Activated naive CD8-positive, alpha-beta T cell treated with anti-CD3 and anti-CD28 coated beads, Interleukin-2, amount 50 U/mL, for 24 hours (primary cell): ENCODE data around the gene DGKE.

Experiments used
- ATAC-seq: fragments of 150-1000 bp; cut with Tn5 transposase; one replicate; pipeline ENCODE4 v1.10.0; 2021
- DNase-seq: peaks from one replicate; pipeline ENCODE4 v3.0.0; 2021
- H3K27ac Mint-ChIP-seq: one replicate; pipeline ENCODE4 v1.8.0; 2021; ENCODE audit warnings: mild to moderate bottlenecking, mixed read lengths
- H3K27me3 Mint-ChIP-seq: one replicate; pipeline ENCODE4 v1.8.0; 2021; ENCODE audit warnings: mixed read lengths
- H3K36me3 Mint-ChIP-seq: one replicate; pipeline ENCODE4 v1.8.0; 2021; ENCODE audit warnings: low read depth, mixed read lengths
- H3K4me1 Mint-ChIP-seq: one replicate; pipeline ENCODE4 v1.8.0; 2021; ENCODE audit warnings: mixed read lengths
- H3K4me3 Mint-ChIP-seq: one replicate; pipeline ENCODE4 v1.8.0; 2021; ENCODE audit warnings: mild to moderate bottlenecking, moderate library complexity, mixed read lengths
- H3K9me3 Mint-ChIP-seq: one replicate; pipeline ENCODE4 v1.8.0; 2021; ENCODE audit warnings: mixed read lengths

The DGKE gene

GRCh38 chr17:56833809-56834379 is at the start of gene DGKE, which contains the start of gene C17orf67:
Gene DGKE (plus strand): TSS chr17:56834151. CDS start chr17:56834796, 645 bp downstream.
Gene C17orf67 (minus strand): TSS chr17:56833920. CDS start chr17:56815810, 18,110 bp downstream.
- H3K27me3 Mint-ChIP-seq = no peaks in the 10 kb centered on the region
- H3K4me1 Mint-ChIP-seq = peaks cover 58% of the 10 kb centered on the region
- H3K9me3 Mint-ChIP-seq = no peaks in the 10 kb centered on the region
- H3K36me3 Mint-ChIP-seq = peaks cover 20% of the 10 kb centered on the region
- ATAC-seq (peak; percentile 85), DNase-seq (peak; percentile 99)
- peak within 1 kb of the TSS; percentile 81 for H3K27ac Mint-ChIP-seq
- peak within 1 kb of the TSS; percentile 87 for H3K4me3 Mint-ChIP-seq

GRCh38 chr17:56785405-56785804 is 48.5 kb upstream of the DGKE start:
- Mint-ChIP-seq H3K27me3 (peaks cover 5% of the 10 kb centered on the region), H3K9me3 (no peaks in the 10 kb centered on the region), H3K27ac (peak overlapping the region; percentile 4), H3K36me3 (peaks cover 5% of the 10 kb centered on the region), H3K4me1 (peaks cover 47% of the 10 kb centered on the region), H3K4me3 (no peak overlapping the region)
- no peak for DNase-seq
- no peak for ATAC-seq

DNA sequence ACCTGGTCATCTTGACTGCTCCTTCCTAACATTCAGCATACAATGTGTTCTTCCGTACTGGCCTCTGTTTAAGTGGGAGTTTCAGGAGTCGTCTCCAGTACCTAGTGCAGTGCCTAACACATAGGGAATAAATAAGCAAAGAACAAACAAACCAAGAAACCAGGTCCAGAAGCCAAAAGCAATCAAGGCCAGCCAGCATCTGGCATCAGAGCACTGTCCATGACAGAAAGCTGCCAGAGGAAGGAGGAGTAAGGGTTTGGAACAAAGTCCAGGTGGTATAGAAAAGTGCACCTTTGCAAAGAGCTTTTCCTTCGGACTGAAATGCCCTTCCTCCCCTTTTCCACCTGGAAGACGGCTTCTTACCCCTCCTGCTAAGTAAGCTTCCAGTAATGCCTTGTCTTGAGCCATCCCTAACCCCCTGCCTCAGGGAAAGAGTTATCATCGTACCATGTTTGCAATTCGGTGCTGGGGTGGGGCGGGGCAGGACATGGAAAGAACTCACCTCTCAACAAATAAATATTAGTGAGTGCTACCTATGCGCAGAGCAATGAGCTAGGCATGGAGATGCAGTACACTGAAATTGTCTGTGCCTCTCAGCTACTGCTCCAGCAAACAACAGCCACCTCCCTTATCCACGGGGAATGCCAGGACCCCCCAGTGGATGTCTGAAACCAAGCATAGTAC is 47.8 kb upstream of the DGKE start:
- ATAC-seq = no peak
- no peak for DNase-seq
- H3K27me3 Mint-ChIP-seq = peaks cover 5% of the 10 kb centered on the region
- H3K36me3 Mint-ChIP-seq = peaks cover 5% of the 10 kb centered on the region
- peaks cover 40% of the 10 kb centered on the region for H3K4me1 Mint-ChIP-seq
- H3K27ac Mint-ChIP-seq = peak overlapping the region; percentile 93
- no peaks in the 10 kb centered on the region for H3K9me3 Mint-ChIP-seq
- peak overlapping the region; percentile 60 for H3K4me3 Mint-ChIP-seq

DNA sequence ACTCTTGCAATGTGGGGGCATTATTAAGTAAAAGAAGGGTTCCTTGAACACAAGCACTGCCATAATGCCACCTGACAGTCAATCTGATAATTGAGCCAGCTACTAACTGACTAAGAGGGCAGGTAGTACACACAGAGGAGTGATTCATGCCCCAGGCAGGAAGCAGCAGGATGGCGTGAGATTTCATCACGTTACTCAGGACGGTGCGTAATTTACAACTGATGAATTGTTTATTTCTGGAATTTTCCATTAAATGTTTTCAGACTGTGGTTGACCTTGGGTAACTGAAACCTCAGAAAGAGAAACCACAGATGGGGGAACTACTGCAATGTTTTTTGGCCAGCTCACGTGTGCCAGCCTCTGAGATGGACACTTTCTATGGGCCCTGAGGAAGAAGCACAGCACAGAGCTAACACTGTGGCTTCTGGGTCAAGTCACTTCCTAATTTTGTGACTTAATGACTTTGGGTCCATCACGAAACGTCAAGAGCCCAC is 46.9 kb upstream of the DGKE start:
- peak; percentile 98 for ATAC-seq

DNA sequence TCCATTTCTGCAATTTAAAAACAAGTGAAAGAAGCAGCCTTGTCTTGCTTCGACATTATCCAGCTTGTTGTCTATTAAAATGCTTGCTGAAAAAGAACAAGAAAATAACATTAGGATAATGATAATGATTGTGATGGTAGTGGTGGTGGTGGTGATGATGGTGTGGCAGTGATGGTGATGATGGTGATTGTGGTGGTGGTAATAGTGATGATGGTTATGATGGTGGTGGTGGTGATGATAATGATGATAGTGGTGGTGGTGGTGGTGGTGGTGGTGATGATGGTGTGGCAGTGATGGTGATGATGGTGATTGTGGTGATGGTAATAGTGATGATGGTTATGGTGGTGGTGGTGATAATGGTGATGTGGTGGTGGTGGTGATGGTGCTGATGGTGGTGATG is 41.7 kb upstream of the DGKE start:
- Mint-ChIP-seq H3K4me1 (peaks cover 10% of the 10 kb centered on the region), H3K9me3 (peaks cover 9% of the 10 kb centered on the region), H3K4me3 (no peak overlapping the region), H3K27me3 (no peaks in the 10 kb centered on the region), H3K27ac (peak overlapping the region; percentile 63), H3K36me3 (peaks cover 6% of the 10 kb centered on the region)
- ATAC-seq (no peak), DNase-seq (no peak)

More for the DNA sequence above, 46.9 kb upstream of the DGKE start:
- Mint-ChIP-seq H3K9me3 (peaks cover under 1% of the 10 kb centered on the region), H3K4me3 (peak overlapping the region; percentile 60), H3K36me3 (peaks cover 5% of the 10 kb centered on the region), H3K27ac (peak overlapping the region; percentile 93), H3K27me3 (peaks cover 3% of the 10 kb centered on the region), H3K4me1 (peaks cover 38% of the 10 kb centered on the region)
- DNase-seq = peak; percentile 57

DNA sequence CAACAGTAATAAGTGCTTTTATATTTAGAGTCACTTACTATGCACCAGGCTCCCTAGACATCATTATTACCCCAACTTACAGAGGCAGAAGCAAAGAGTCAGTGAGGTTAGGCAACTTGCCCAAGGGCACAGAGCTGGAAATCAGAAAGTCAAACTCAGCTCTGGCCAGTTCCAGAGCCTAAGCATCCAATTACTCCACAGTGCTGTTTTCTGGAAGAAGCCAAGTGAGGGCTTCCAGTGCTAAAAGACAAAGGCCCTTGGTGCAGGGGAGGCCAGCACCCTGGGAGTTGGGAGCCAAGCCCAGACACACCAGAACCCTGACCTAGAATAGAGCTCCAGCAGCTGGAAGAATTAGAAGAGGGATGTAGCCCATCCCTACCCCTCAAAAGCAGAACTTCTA is 40.4 kb upstream of the DGKE start:
- H3K27ac Mint-ChIP-seq = no peak overlapping the region
- no peaks in the 10 kb centered on the region for H3K27me3 Mint-ChIP-seq
- H3K4me1 Mint-ChIP-seq = peaks cover 1% of the 10 kb centered on the region
- no peak overlapping the region for H3K4me3 Mint-ChIP-seq
- DNase-seq = no peak
- H3K9me3 Mint-ChIP-seq = peaks cover 9% of the 10 kb centered on the region
- peaks cover 6% of the 10 kb centered on the region for H3K36me3 Mint-ChIP-seq
- no peak for ATAC-seq

DNA sequence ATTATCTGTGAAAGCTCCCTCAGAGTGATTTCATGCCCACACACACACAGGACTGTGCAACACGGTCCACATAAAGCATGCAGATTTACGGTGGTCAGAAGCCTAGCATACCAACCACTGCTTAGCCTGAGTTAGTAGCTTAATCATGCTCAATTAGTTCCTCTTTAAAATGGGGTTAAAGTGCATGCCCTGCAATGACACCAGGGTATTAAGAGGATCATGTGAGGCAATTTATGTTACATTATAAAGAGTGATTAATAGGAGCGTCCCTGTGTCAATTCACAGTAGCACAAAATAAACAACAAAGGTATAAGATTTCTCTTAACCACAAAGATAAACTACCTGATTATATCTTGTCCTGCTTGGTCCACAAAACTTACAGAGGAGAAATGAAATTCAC is 40.0 kb upstream of the DGKE start:
- Mint-ChIP-seq H3K4me3 (no peak overlapping the region), H3K36me3 (peaks cover 6% of the 10 kb centered on the region), H3K9me3 (peaks cover 9% of the 10 kb centered on the region), H3K27ac (no peak overlapping the region), H3K4me1 (peaks cover 1% of the 10 kb centered on the region), H3K27me3 (no peaks in the 10 kb centered on the region)
- ATAC-seq (no peak), DNase-seq (no peak)

DNA sequence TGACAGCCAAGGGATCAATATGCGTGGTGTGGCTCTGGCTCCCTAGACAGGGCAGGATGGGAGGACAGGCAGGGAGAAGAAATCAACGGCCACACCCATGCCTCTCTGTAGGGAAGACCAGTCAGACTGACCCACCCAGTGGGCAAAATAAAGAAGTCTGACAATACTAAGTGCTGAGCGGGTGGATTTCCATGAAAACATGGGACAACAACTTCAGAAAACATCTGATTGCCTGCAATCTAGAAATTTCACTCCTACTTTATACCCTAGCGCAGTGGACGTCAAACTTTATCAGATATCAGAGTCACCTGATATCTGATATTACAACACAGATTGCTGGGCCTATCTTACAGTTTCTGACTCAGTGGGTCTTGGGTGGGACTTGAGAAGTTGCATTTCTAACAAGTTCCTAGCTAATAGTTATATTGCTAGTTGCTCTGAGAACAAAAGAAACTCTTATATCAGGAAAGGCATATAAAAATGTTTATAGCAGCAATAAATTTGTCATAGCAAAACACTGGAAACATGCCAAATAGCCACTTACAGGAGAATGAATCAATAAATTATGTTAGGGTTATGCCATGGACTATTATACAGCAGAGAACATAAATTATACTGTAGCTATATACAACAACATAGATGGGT is 38.6 kb upstream of the DGKE start:
- peaks cover 9% of the 10 kb centered on the region for H3K9me3 Mint-ChIP-seq
- H3K27me3 Mint-ChIP-seq = no peaks in the 10 kb centered on the region
- H3K27ac Mint-ChIP-seq = no peak overlapping the region
- no peak for ATAC-seq
- DNase-seq = no peak
- peaks cover 6% of the 10 kb centered on the region for H3K36me3 Mint-ChIP-seq
- no peak overlapping the region for H3K4me3 Mint-ChIP-seq
- H3K4me1 Mint-ChIP-seq = peaks cover 1% of the 10 kb centered on the region

GRCh38 chr17:56796536-56796935 is 37.4 kb upstream of the DGKE start:
- no peak overlapping the region for H3K4me3 Mint-ChIP-seq
- H3K36me3 Mint-ChIP-seq = peaks cover 6% of the 10 kb centered on the region
- no peaks in the 10 kb centered on the region for H3K27me3 Mint-ChIP-seq
- H3K9me3 Mint-ChIP-seq = peaks cover 9% of the 10 kb centered on the region
- DNase-seq = no peak
- ATAC-seq = no peak
- peaks cover 1% of the 10 kb centered on the region for H3K4me1 Mint-ChIP-seq
- no peak overlapping the region for H3K27ac Mint-ChIP-seq

- H3K9me3 Mint-ChIP-seq = no peaks in the 10 kb centered on the region
- DNase-seq = no peak
- ATAC-seq = no peak
- H3K27me3 Mint-ChIP-seq = no peaks in the 10 kb centered on the region
- H3K27ac Mint-ChIP-seq = no peak overlapping the region
- no peaks in the 10 kb centered on the region for H3K36me3 Mint-ChIP-seq
- H3K4me1 Mint-ChIP-seq = no peaks in the 10 kb centered on the region
- H3K4me3 Mint-ChIP-seq = no peak overlapping the region
Measured at GRCh38 chr17:56798916-56799315, 35.0 kb upstream of the DGKE start.

- Mint-ChIP-seq H3K4me1 (no peaks in the 10 kb centered on the region), H3K27ac (no peak overlapping the region), H3K9me3 (no peaks in the 10 kb centered on the region), H3K36me3 (no peaks in the 10 kb centered on the region), H3K27me3 (no peaks in the 10 kb centered on the region), H3K4me3 (no peak overlapping the region)
- ATAC-seq = no peak
- DNase-seq = no peak
Measured at GRCh38 chr17:56801459-56802178, 32.3 kb upstream of the DGKE start.

DNA sequence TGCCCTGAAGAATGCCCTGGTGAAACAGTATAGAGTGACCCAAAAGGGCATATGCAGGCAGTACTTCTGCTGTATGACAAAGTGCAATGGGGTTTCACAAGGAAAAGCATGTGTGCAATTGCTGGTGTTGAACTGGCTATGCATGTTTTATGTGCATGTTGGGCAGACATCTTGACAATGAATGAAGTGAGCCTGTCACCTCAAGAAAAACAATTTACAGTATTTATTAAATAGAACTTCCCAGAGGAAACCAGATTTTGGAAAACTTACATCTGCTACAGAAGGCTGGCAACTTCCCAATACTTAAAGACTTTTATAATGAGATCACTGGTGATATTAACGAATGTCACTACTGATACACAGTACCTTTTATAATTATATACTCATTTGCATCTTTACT is 30.9 kb upstream of the DGKE start:
- Mint-ChIP-seq H3K9me3 (no peaks in the 10 kb centered on the region), H3K4me3 (no peak overlapping the region), H3K27me3 (no peaks in the 10 kb centered on the region), H3K27ac (no peak overlapping the region), H3K36me3 (no peaks in the 10 kb centered on the region), H3K4me1 (no peaks in the 10 kb centered on the region)
- DNase-seq (no peak), ATAC-seq (no peak)

DNA sequence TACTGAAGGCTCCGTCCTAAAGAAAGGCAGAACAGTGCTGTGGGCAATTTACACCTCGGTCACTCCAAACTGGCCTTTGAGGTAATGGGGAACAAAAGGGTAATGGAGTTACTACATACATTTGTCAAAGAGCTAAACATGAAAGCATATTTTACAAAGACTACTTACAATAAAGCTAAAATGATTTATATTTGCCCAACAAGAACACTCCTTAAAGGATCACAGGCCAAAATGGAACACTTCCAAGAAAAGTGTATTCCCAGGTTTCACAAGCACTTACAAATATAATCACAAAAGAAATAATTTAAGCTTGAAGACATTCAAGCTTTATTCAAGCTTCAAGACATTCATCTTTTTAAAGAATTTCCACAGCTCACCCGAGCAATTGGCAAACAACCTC is 29.5 kb upstream of the DGKE start:
- Mint-ChIP-seq H3K27me3 (no peaks in the 10 kb centered on the region), H3K4me3 (no peak overlapping the region), H3K9me3 (no peaks in the 10 kb centered on the region), H3K4me1 (no peaks in the 10 kb centered on the region), H3K36me3 (no peaks in the 10 kb centered on the region), H3K27ac (no peak overlapping the region)
- DNase-seq (no peak), ATAC-seq (no peak)

- no peak for DNase-seq
- H3K9me3 Mint-ChIP-seq = no peaks in the 10 kb centered on the region
- no peak overlapping the region for H3K4me3 Mint-ChIP-seq
- no peaks in the 10 kb centered on the region for H3K27me3 Mint-ChIP-seq
- no peaks in the 10 kb centered on the region for H3K36me3 Mint-ChIP-seq
- no peak overlapping the region for H3K27ac Mint-ChIP-seq
- ATAC-seq = no peak
- no peaks in the 10 kb centered on the region for H3K4me1 Mint-ChIP-seq
Measured at GRCh38 chr17:56806949-56807348, 27.0 kb upstream of the DGKE start.
